Inferior parietal cortex (tissue), 1 donor: ENCODE data around the gene SLC25A10.

ENCODE experiments used
- DNase-seq: peaks from one replicate; pipeline ENCODE4 v3.0.0-alpha.2; 2016; ENCODE audit errors: extremely low spot score

SLC25A10 gene

GRCh38 chr17:81705518-81706231 is 6.4 kb upstream of the SLC25A10 start:
- no peak for DNase-seq

GRCh38 chr17:81706232-81706611 is 5.9 kb upstream of the SLC25A10 start:
- no peak for DNase-seq

- no peak for DNase-seq
Observed at GRCh38 chr17:81706757-81707624, 5.1 kb upstream of the SLC25A10 start.

GRCh38 chr17:81707725-81708646 is 4.1 kb upstream of the SLC25A10 start:
- DNase-seq, result no peak

- no peak for DNase-seq
Observed at GRCh38 chr17:81708739-81709185, 3.3 kb upstream of the SLC25A10 start.

- no peak for DNase-seq
Observed at GRCh38 chr17:81710514-81711308, 1.4 kb upstream of the SLC25A10 start.

GRCh38 chr17:81712468-81713003 is 452 bp downstream of the SLC25A10 start:
- no peak for DNase-seq

GRCh38 chr17:81713004-81713555 is 996 bp downstream of the SLC25A10 start:
- no peak for DNase-seq

- DNase-seq, result no peak
Observed at GRCh38 chr17:81713556-81714411, 1.7 kb downstream of the SLC25A10 start.

GRCh38 chr17:81714412-81715106 is 2.5 kb downstream of the SLC25A10 start:
- no peak for DNase-seq

GRCh38 chr17:81715107-81715871 is 3.2 kb downstream of the SLC25A10 start:
- DNase-seq, result no peak

GRCh38 chr17:81715872-81716673 is 4.0 kb downstream of the SLC25A10 start:
- DNase-seq, result no peak

- DNase-seq, result no peak
Observed at GRCh38 chr17:81716674-81716996, 4.6 kb downstream of the SLC25A10 start.

GRCh38 chr17:81717049-81717765 is 5.1 kb downstream of the SLC25A10 start:
- no peak for DNase-seq

GRCh38 chr17:81717766-81718089 is 5.6 kb downstream of the SLC25A10 start:
- no peak for DNase-seq

- DNase-seq, result no peak
Observed at GRCh38 chr17:81719410-81720266, 7.6 kb downstream of the SLC25A10 start.
